HEK293 (cell line): ENCODE measurements around the gene ALG3.

Experiments
- CTCF ChIA-PET: fragments of 350-600 bp; formaldehyde crosslinking; extraction: SDS; loops from one replicate; lab custom pipeline; 2021; ENCODE audit warnings: antibody characterized with exemption; lab: Yijun Ruan, JAX
- POLR2A ChIA-PET: fragments of 300-600 bp; formaldehyde crosslinking; extraction: SDS; loops from one replicate; lab custom pipeline; 2020; ENCODE audit warnings: antibody characterized with exemption, inconsistent platforms; lab: Yijun Ruan, JAX
- H3K27ac ChIP-seq: fragments of 200-500 bp; sonication (Bioruptor generic); 2 replicates; pipeline ENCODE4 v1.5.1; 2014; ENCODE audit warnings: low read depth, low read length, control low read depth, inconsistent platforms; ENCODE audit errors: extremely low read depth
- H3K36me3 ChIP-seq, 2 experiments: fragments of 200-500 bp in 1 of 2; sonication (Bioruptor generic) in 1 of 2; 1 replicate in 1 of 2; 2 replicates in 1 of 2; pipeline ENCODE4 v1.5.1; 2014 to 2017; ENCODE audit warnings: inconsistent platforms in 2 of 2, low read length in 2 of 2; ENCODE audit not compliant: control insufficient read depth in 2 of 2, insufficient read depth in 1 of 2
- H3K4me1 ChIP-seq: fragments of 200-500 bp; sonication (Bioruptor generic); 2 replicates; pipeline ENCODE4 v1.5.1; 2014; ENCODE audit warnings: mild to moderate bottlenecking, low read length, inconsistent platforms; ENCODE audit not compliant: control insufficient read depth, insufficient read depth
- H3K4me3 ChIP-seq: 2 replicates; pipeline ENCODE4 v1.5.1; 2011; ENCODE audit warnings: low read depth, mild to moderate bottlenecking, control low read depth, low read length, moderate library complexity
- H3K9me3 ChIP-seq: fragments of 200-500 bp; sonication (Bioruptor generic); 2 replicates; pipeline ENCODE4 v1.5.1; 2014; ENCODE audit warnings: low read depth, low read length, inconsistent platforms; ENCODE audit not compliant: control insufficient read depth, insufficient read depth
- CTCF ChIP-seq: fragments of 450-650 bp; formaldehyde crosslinking; IDR thresholded peaks from 2 replicates; pipeline ENCODE4 v1.5.1; 2016; ENCODE audit warnings: missing biosample characterization, missing genetic modification characterization
- HIC1 ChIP-seq: fragments of 450-650 bp; formaldehyde crosslinking; IDR thresholded peaks from 2 replicates; pipeline ENCODE4 v1.5.1; 2016; ENCODE audit warnings: missing biosample characterization, missing genetic modification characterization
- KLF16 ChIP-seq: fragments of 450-650 bp; formaldehyde crosslinking; IDR thresholded peaks from 2 replicates; pipeline ENCODE4 v1.5.1; 2017; ENCODE audit warnings: missing biosample characterization, missing genetic modification characterization
- KLF9 ChIP-seq: fragments of 450-650 bp; formaldehyde crosslinking; IDR thresholded peaks from 2 replicates; pipeline ENCODE4 v1.5.1; 2016; ENCODE audit warnings: missing biosample characterization, missing genetic modification characterization, low read depth
- PRDM10 ChIP-seq: fragments of 450-650 bp; formaldehyde crosslinking; IDR thresholded peaks from 2 replicates; pipeline ENCODE4 v1.5.1; 2016; ENCODE audit warnings: missing biosample characterization, missing genetic modification characterization
- PRDM6 ChIP-seq: fragments of 450-650 bp; formaldehyde crosslinking; IDR thresholded peaks from 2 replicates; pipeline ENCODE4 v1.5.1; 2017; ENCODE audit warnings: missing biosample characterization, missing genetic modification characterization
- SP2 ChIP-seq: fragments of 450-650 bp; formaldehyde crosslinking; IDR thresholded peaks from 2 replicates; pipeline ENCODE4 v1.5.1; 2016; ENCODE audit warnings: missing biosample characterization, missing genetic modification characterization
- SP3 ChIP-seq: fragments of 450-650 bp; formaldehyde crosslinking; IDR thresholded peaks from 2 replicates; pipeline ENCODE4 v1.5.1; 2016; ENCODE audit warnings: missing biosample characterization, missing genetic modification characterization
- WT1 ChIP-seq: fragments of 450-650 bp; formaldehyde crosslinking; IDR thresholded peaks from 2 replicates; pipeline ENCODE4 v1.5.1; 2016; ENCODE audit warnings: missing biosample characterization, missing genetic modification characterization
- ZBTB20 ChIP-seq: fragments of 450-650 bp; formaldehyde crosslinking; IDR thresholded peaks from 2 replicates; pipeline ENCODE4 v1.5.1; 2016; ENCODE audit warnings: missing biosample characterization, missing genetic modification characterization
- ZBTB6 ChIP-seq: fragments of 450-650 bp; formaldehyde crosslinking; IDR thresholded peaks from 2 replicates; pipeline ENCODE4 v1.5.1; 2017; ENCODE audit warnings: missing biosample characterization, missing genetic modification characterization
- ZNF16 ChIP-seq: fragments of 450-650 bp; formaldehyde crosslinking; IDR thresholded peaks from 2 replicates; pipeline ENCODE4 v1.5.1; 2016; ENCODE audit warnings: low read depth, missing biosample characterization, missing genetic modification characterization
- ZNF266 ChIP-seq: fragments of 450-650 bp; formaldehyde crosslinking; IDR thresholded peaks from 2 replicates; pipeline ENCODE4 v1.5.1; 2016; ENCODE audit warnings: missing biosample characterization, missing genetic modification characterization, low read depth
- ZNF501 ChIP-seq: fragments of 450-650 bp; formaldehyde crosslinking; IDR thresholded peaks from 2 replicates; pipeline ENCODE4 v1.5.1; 2016; ENCODE audit warnings: missing biosample characterization, missing genetic modification characterization
- ZNF530 ChIP-seq: fragments of 450-650 bp; formaldehyde crosslinking; IDR thresholded peaks from 2 replicates; pipeline ENCODE4 v1.5.1; 2016; ENCODE audit warnings: low read depth, missing biosample characterization, missing genetic modification characterization
- ZNF561 ChIP-seq: fragments of 450-650 bp; IDR thresholded peaks from 2 replicates; pipeline ENCODE4 v1.5.1; 2018; ENCODE audit warnings: missing biosample characterization, missing genetic modification characterization, borderline replicate concordance
- ZNF600 ChIP-seq: fragments of 450-650 bp; formaldehyde crosslinking; IDR thresholded peaks from 2 replicates; pipeline ENCODE4 v1.5.1; 2016; ENCODE audit warnings: missing biosample characterization, missing genetic modification characterization
- ZNF701 ChIP-seq: fragments of 450-650 bp; formaldehyde crosslinking; IDR thresholded peaks from 2 replicates; pipeline ENCODE4 v1.5.1; 2016; ENCODE audit warnings: missing biosample characterization, missing genetic modification characterization
- ZNF791 ChIP-seq: fragments of 450-650 bp; formaldehyde crosslinking; IDR thresholded peaks from 2 replicates; pipeline ENCODE4 v1.5.1; 2016; ENCODE audit warnings: missing biosample characterization, missing genetic modification characterization

ALG3 gene

GRCh38 chr3:184250167-184250828 lies 1.5 kb upstream of the ALG3 start (continued):
- TF ChIP-seq PRDM6 (tag by site-specific recombination) (no peak), HIC1 (tag by site-specific recombination) (0 out of 2 replicates have a peak, but pooled peaks have one; percentile 10), ZBTB20 (tag by site-specific recombination) (peak; percentile 23; the same call in 1 of the 2 replicates), ZNF561 (no peak), ZNF701 (tag by site-specific recombination) (no peak), WT1 (no peak), CTCF (tag by site-specific recombination) (peak; percentile 73)

GRCh38 chr3:184249412-184250166 lies 827 bp upstream of the ALG3 start, which contains the start of gene EEF1AKMT4:
Gene EEF1AKMT4 (plus strand): TSS chr3:184249672. CDS start chr3:184249695, 23 bp downstream.
- H3K9me3 ChIP-seq: no peaks in the 10 kb centered on the region
- H3K4me3 ChIP-seq: peak within 1 kb of the TSS; percentile 96
- CTCF ChIA-PET: interaction anchor here (0.5 to 1.5 kb wide), 28 partner anchors 9 to 1071 kb away, joined by 3 to 6 read pairs (median 3); partner anchors contain the start of genes CAMK2N2, PARL and VWA5B2
- H3K27ac ChIP-seq: peak within 1 kb of the TSS; percentile 72
- H3K4me1 ChIP-seq: no peaks in the 10 kb centered on the region
- peaks cover 0 to 15% of the 10 kb centered on the region in 2 experiments; a peak in 1 of 3 replicates for H3K36me3 ChIP-seq
- POLR2A ChIA-PET: interaction anchor here (0.8 to 1.0 kb wide), 3 partner anchors 10 to 73 kb away, joined by 3 to 4 read pairs (median 3); partner anchors contain the start of gene ABCF3
- TF ChIP-seq ZNF791 (tag by site-specific recombination): no peak
- TF ChIP-seq CTCF (tag by site-specific recombination): peak; percentile 83
- TF ChIP-seq KLF16 (tag by site-specific recombination): peak; percentile 50
- no peak for TF ChIP-seq ZNF530 (tag by site-specific recombination)
- TF ChIP-seq ZNF600 (tag by site-specific recombination): peak; percentile 67; the same call in 1 of the 2 replicates
- peak; percentile 49; the same call in 1 of the 2 replicates for TF ChIP-seq ZNF501 (tag by site-specific recombination)
- peak; percentile 75; the same call in 1 of the 2 replicates for TF ChIP-seq KLF9 (tag by site-specific recombination)
- peak; percentile 58; the same call in 1 of the 2 replicates for TF ChIP-seq ZBTB6 (tag by site-specific recombination)
- TF ChIP-seq SP2 (tag by site-specific recombination): peak; percentile 83
- TF ChIP-seq ZNF16 (tag by site-specific recombination): no peak
- peak; percentile 69; the same call in 1 of the 2 replicates for TF ChIP-seq SP3 (tag by site-specific recombination)
- peak; percentile 88 for TF ChIP-seq PRDM10 (tag by site-specific recombination)
- TF ChIP-seq ZNF266 (tag by site-specific recombination): no peak
